H1 (cell line): Measurements from ENCODE around the gene CDH12. TPM values are rescaled to one million over a fixed set of nuclear protein-coding genes. Genes with fewer than 3 reads are reported as not detected.

ENCODE experiments used
- CTCF ChIA-PET: fragments of 300-600 bp; sonication (Branson Sonifier 250); formaldehyde crosslinking; loops from one replicate; lab custom pipeline; 2021; ENCODE audit not compliant: partially characterized antibody; lab: Charles Lee
- POLR2A ChIA-PET: fragments of 300-600 bp; sonication (Branson Sonifier 250); formaldehyde crosslinking; loops from one replicate; lab custom pipeline; 2021; ENCODE audit warnings: inconsistent platforms; ENCODE audit not compliant: partially characterized antibody; lab: Charles Lee
- DNase-seq, 2 experiments: peaks; one replicate each; pipeline versions ENCODE4 v3.0.0 to v3.0.0-alpha.2; 2010 to 2022; ENCODE audit warnings: low spot score in 2 of 2, low read depth in 1 of 2, mixed read lengths in 1 of 2
- FAIRE-seq: peaks from 2 replicates; lab custom pipeline; 2011; peaks lifted over from hg19 to GRCh38; lab: Jason Lieb, UNC
- H2AFZ ChIP-seq: 2 replicates; pipeline ENCODE4 v1.8.1; 2012; ENCODE audit warnings: low read length, inconsistent platforms
- H2AK5ac ChIP-seq: 2 replicates; pipeline ENCODE4 v1.6.1; 2013; ENCODE audit warnings: low read depth, low read length
- H2BK120ac ChIP-seq: replicated peaks from 2 replicates; pipeline ENCODE3; 2013; ENCODE audit warnings: low read depth, low read length, inconsistent platforms
- H2BK12ac ChIP-seq: 2 replicates; pipeline ENCODE4 v1.6.1; 2013; ENCODE audit warnings: low read depth, low read length
- H2BK15ac ChIP-seq: 2 replicates; pipeline ENCODE4 v1.6.1; 2013; ENCODE audit warnings: low read length
- H2BK20ac ChIP-seq: 2 replicates; pipeline ENCODE4 v1.6.1; 2013; ENCODE audit warnings: low read length
- H2BK5ac ChIP-seq: 2 replicates; pipeline ENCODE4 v1.6.1; 2013; ENCODE audit warnings: low read depth, low read length
- H3K14ac ChIP-seq: 2 replicates; pipeline ENCODE4 v1.6.1; 2013; ENCODE audit warnings: inconsistent platforms; ENCODE audit not compliant: insufficient read length
- H3K18ac ChIP-seq: 2 replicates; pipeline ENCODE4 v1.6.1; 2013; ENCODE audit warnings: low read length; ENCODE audit errors: extremely low read depth
- H3K23ac ChIP-seq: 2 replicates; pipeline ENCODE4 v1.6.1; 2013; ENCODE audit warnings: inconsistent platforms; ENCODE audit not compliant: insufficient read length
- H3K23me2 ChIP-seq: 2 replicates; pipeline ENCODE4 v1.6.1; 2013; ENCODE audit warnings: low read depth, low read length
- H3K27ac ChIP-seq: 2 replicates; pipeline ENCODE4 v1.6.1; 2011; ENCODE audit warnings: low read depth, low read length, inconsistent platforms
- H3K27me3 ChIP-seq, 4 experiments: replicated peaks in 1 of 4; 1 replicate in 1 of 4; 2 replicates in 3 of 4; pipeline versions ENCODE4 v1.6.1 to v1.8.1; 2011 to 2013; ENCODE audit warnings: low read length in 3 of 4, mild to moderate bottlenecking in 3 of 4, inconsistent platforms in 2 of 4, mixed read lengths in 2 of 4, moderate library complexity in 1 of 4; ENCODE audit not compliant: control insufficient read depth in 3 of 4, insufficient read depth in 3 of 4; ENCODE audit errors: extremely low read depth in 1 of 4
- H3K36me3 ChIP-seq, 4 experiments: 2 replicates each; pipeline versions ENCODE4 v1.6.1 to v1.8.1; 2011 to 2013; ENCODE audit warnings: mild to moderate bottlenecking in 4 of 4, low read length in 3 of 4, moderate library complexity in 2 of 4, control low read depth in 1 of 4, inconsistent platforms in 1 of 4; ENCODE audit not compliant: insufficient read depth in 4 of 4, control insufficient read depth in 2 of 4
- H3K4ac ChIP-seq: replicated peaks from 2 replicates; pipeline ENCODE3; 2013; ENCODE audit warnings: low read length, low read depth, mixed read lengths, inconsistent platforms; ENCODE audit not compliant: insufficient read length
- H3K4me1 ChIP-seq, 4 experiments: replicated peaks in 1 of 4; 1 replicate in 1 of 4; 2 replicates in 3 of 4; pipeline versions ENCODE4 v1.6.1 to v1.8.1; 2011 to 2013; ENCODE audit warnings: low read length in 3 of 4, inconsistent platforms in 2 of 4, mixed read lengths in 1 of 4; ENCODE audit not compliant: insufficient read depth in 4 of 4, control insufficient read depth in 3 of 4
- H3K4me2 ChIP-seq, 2 experiments: 2 replicates each; pipeline versions ENCODE4 v1.6.1 to v1.8.1; 2011 to 2013; ENCODE audit warnings: low read depth in 2 of 2, low read length in 2 of 2, control low read depth in 1 of 2, inconsistent platforms in 1 of 2, mild to moderate bottlenecking in 1 of 2; ENCODE audit not compliant: insufficient read depth in 1 of 2
- H3K4me3 ChIP-seq, 4 experiments: fragments of 200-600, 300-600 bp in 1 of 4; sonication (generic), shearing (Covaris generic), sonication (Bioruptor Twin) in 1 of 4; 2 replicates each; pipeline versions ENCODE4 v1.5.1 to v1.8.1; 2011 to 2016; ENCODE audit warnings: low read length in 4 of 4, low read depth in 3 of 4, control low read depth in 2 of 4, inconsistent platforms in 2 of 4, mild to moderate bottlenecking in 2 of 4, mixed read lengths in 1 of 4, moderate library complexity in 1 of 4; ENCODE audit not compliant: insufficient read depth in 2 of 4; ENCODE audit errors: extremely low read depth in 1 of 4
- H3K56ac ChIP-seq: replicated peaks from 2 replicates; pipeline ENCODE3; 2013; ENCODE audit warnings: low read depth, mild to moderate bottlenecking, mixed read lengths, low read length, inconsistent platforms; ENCODE audit not compliant: insufficient read length
- H3K79me1 ChIP-seq: 2 replicates; pipeline ENCODE4 v1.6.1; 2013; ENCODE audit warnings: low read depth, low read length, control low read depth
- H3K79me2 ChIP-seq, 2 experiments: 2 replicates each; pipeline versions ENCODE4 v1.6.1 to v1.8.1; 2012 to 2013; ENCODE audit warnings: low read length in 2 of 2, mild to moderate bottlenecking in 2 of 2, inconsistent platforms in 1 of 2; ENCODE audit not compliant: insufficient read depth in 2 of 2, control insufficient read depth in 1 of 2
- H3K9ac ChIP-seq, 4 experiments: replicated peaks in 1 of 4; 1 replicate in 1 of 4; 2 replicates in 3 of 4; pipeline versions ENCODE4 v1.6.1 to v1.8.1; 2011 to 2013; ENCODE audit warnings: low read depth in 3 of 4, low read length in 3 of 4, control low read depth in 2 of 4, mild to moderate bottlenecking in 2 of 4, moderate library complexity in 2 of 4, inconsistent platforms in 1 of 4; ENCODE audit errors: extremely low read depth in 1 of 4
- H3K9me3 ChIP-seq, 2 experiments: 2 replicates each; pipeline versions ENCODE4 v1.6.1 to v1.8.1; 2012 to 2013; ENCODE audit warnings: mild to moderate bottlenecking in 2 of 2, moderate library complexity in 2 of 2, control low read depth in 1 of 2, inconsistent platforms in 1 of 2, low read depth in 1 of 2, low read length in 1 of 2, mixed read lengths in 1 of 2; ENCODE audit not compliant: insufficient read depth in 2 of 2
- H4K20me1 ChIP-seq, 2 experiments: replicated peaks in 1 of 2; 2 replicates each; pipeline versions ENCODE3 to v1.8.1; 2011 to 2013; ENCODE audit warnings: inconsistent platforms in 2 of 2, low read length in 2 of 2, mild to moderate bottlenecking in 1 of 2; ENCODE audit not compliant: insufficient read depth in 2 of 2, control insufficient read depth in 1 of 2
- H4K5ac ChIP-seq: 2 replicates; pipeline ENCODE4 v1.6.1; 2013; ENCODE audit warnings: low read length, low read depth, mixed read lengths, inconsistent platforms; ENCODE audit not compliant: insufficient read length
- H4K8ac ChIP-seq: 2 replicates; pipeline ENCODE4 v1.8.0; 2013; ENCODE audit warnings: mild to moderate bottlenecking, moderate library complexity, low read length, inconsistent platforms; ENCODE audit not compliant: insufficient read depth; ENCODE audit errors: extremely low read depth
- H4K91ac ChIP-seq: replicated peaks from 2 replicates; pipeline ENCODE3; 2013; ENCODE audit warnings: low read length, mixed read lengths, inconsistent platforms; ENCODE audit not compliant: insufficient read length
- CEBPB ChIP-seq: IDR thresholded peaks from 2 replicates; pipeline ENCODE4 v1.6.1; 2012; ENCODE audit warnings: low read depth, low read length
- CHD2 ChIP-seq: IDR thresholded peaks from 2 replicates; pipeline ENCODE4 v1.6.1; 2012; ENCODE audit warnings: low read length, improper control_type of control experiment
- E2F6 ChIP-seq: IDR thresholded peaks from 2 replicates; pipeline ENCODE4 v1.6.1; 2012; ENCODE audit warnings: inconsistent platforms
- EZH2 ChIP-seq: fragments of 200-600 bp; sonication (generic); IDR thresholded peaks from 2 replicates; pipeline ENCODE4 v1.7.1; 2012; ENCODE audit warnings: low read depth, mild to moderate bottlenecking, moderate library complexity, low read length, inconsistent platforms; ENCODE audit not compliant: severe bottlenecking
- HDAC2 ChIP-seq, 2 experiments: fragments of 300-600 bp in 1 of 2; sonication (generic) in 1 of 2; IDR thresholded peaks; 2 replicates each; pipeline ENCODE4 v1.6.1; 2011 to 2012; ENCODE audit warnings: low read depth in 2 of 2, low read length in 2 of 2, mild to moderate bottlenecking in 2 of 2, moderate library complexity in 2 of 2, borderline replicate concordance in 1 of 2, inconsistent platforms in 1 of 2
- KDM1A ChIP-seq: fragments of 200-600, 300-600 bp; sonication (generic); IDR thresholded peaks from 2 replicates; pipeline ENCODE4 v1.7.1; 2016; ENCODE audit warnings: mild to moderate bottlenecking, low read length, borderline replicate concordance
- KDM5A ChIP-seq: fragments of 200-600 bp; IDR thresholded peaks from 2 replicates; pipeline ENCODE4 v1.7.1; 2012; ENCODE audit warnings: mild to moderate bottlenecking, low read length, inconsistent platforms, mixed read lengths
- POLR2AphosphoS5 ChIP-seq: IDR thresholded peaks from 2 replicates; pipeline ENCODE4 v1.6.1; 2011; ENCODE audit warnings: low read depth, low read length
- SIN3A ChIP-seq, 2 experiments: IDR thresholded peaks in 1 of 2; conservative IDR thresholded peaks in 1 of 2; 2 replicates each; pipeline ENCODE4 v1.6.1; 2011 to 2012; ENCODE audit warnings: low read length in 2 of 2, improper control_type of control experiment in 1 of 2, low read depth in 1 of 2, mild to moderate bottlenecking in 1 of 2
- TBP ChIP-seq: IDR thresholded peaks from 2 replicates; pipeline ENCODE4 v1.6.1; 2011; ENCODE audit warnings: low read depth, low read length, improper control_type of control experiment
- USF2 ChIP-seq: IDR thresholded peaks from 2 replicates; pipeline ENCODE4 v1.6.1; 2011; ENCODE audit warnings: low read length, improper control_type of control experiment
- WGBS, 2 experiments: shearing (Covaris generic) in 1 of 2; methylation state at CpG; one replicate each; pipeline versions ENCODE4 v1.1.6 to v1.1.7; 2013 to 2015; ENCODE audit warnings: low lambda C conversion rate in 2 of 2, mixed read lengths in 2 of 2, inconsistent platforms in 1 of 2, low coverage in 1 of 2, missing lambda C conversion rate in 1 of 2; ENCODE audit not compliant: insufficient replicate concordance in 2 of 2, insufficient coverage in 1 of 2, insufficient read length in 1 of 2; ENCODE audit errors: extremely low coverage in 1 of 2, missing lambda C conversion rate in 1 of 2; 5-methylcytosine and 5-hydroxymethylcytosine counted together
- polyA plus RNA-seq, 7 experiments: library from polyadenylated mRNA; depleted of rRNA in 3 of 7; stranded (reverse) in 5 of 7; unstranded in 2 of 7; fragments of >200 nt in 5 of 7; fragments of 200-250 nt in 2 of 7; gene quantifications; 1 replicate in 5 of 7; 2 replicates in 1 of 7; 4 replicates in 1 of 7; pipeline versions ENCODE4 v1.2.1 to v1.2.3, GENCODE V29; 2011 to 2013; ENCODE audit warnings: missing spikeins in 2 of 7, mixed read lengths in 2 of 7
- total RNA-seq: library from RNA; stranded (reverse); fragmentation: NEBNext Ultra II Directional; extraction: Animal tissue kit (Norgen Biotek cat#: 25700); gene quantifications from 2 replicates; pipeline ENCODE4 v1.2.1, GENCODE V29; 2021

The CDH12 gene
- total and polyA plus RNA-seq, 2 of the 8 experiments (the other 6 are each of a cell fraction or from before 2014, with no cell fraction given): 0.03 TPM; not detected in 1

- H4K91ac ChIP-seq: no peak overlapping the region
- H3K4me1 ChIP-seq: no peaks in the 10 kb centered on the region
- H3K4ac ChIP-seq: no peak overlapping the region
- H3K23me2 ChIP-seq: no peaks in the 10 kb centered on the region
- no peak overlapping the region for H2BK12ac ChIP-seq
- H3K79me1 ChIP-seq: no peaks in the 10 kb centered on the region
- no peak overlapping the region for H2AK5ac ChIP-seq
- H3K4me2 ChIP-seq: no peak overlapping the region
- H4K8ac ChIP-seq: no peak overlapping the region
- no peak overlapping the region for H3K14ac ChIP-seq
- H2BK20ac ChIP-seq: no peak overlapping the region
- no peak for DNase-seq
- no peak overlapping the region for H3K56ac ChIP-seq
- no peak overlapping the region for H3K9ac ChIP-seq
- H3K9me3 ChIP-seq: peaks cover 6 to 11% of the 10 kb centered on the region in 2 experiments; a peak in 2 of 4 replicates
- WGBS, 2 experiments: 95% methylated on average over 1 of the region's 1 CpG; no CpG with 5 or more reads in 1 of the 2 experiments
- no peak overlapping the region for H3K18ac ChIP-seq
- TF ChIP-seq USF2 (no peak), HDAC2 (IDR thresholded peaks at IDR 0.05; ENCODE audit: borderline replicate concordance in 1 of 2, low read depth in 2 of 2, low read length in 2 of 2) (no peak), SIN3A (conservative IDR thresholded peaks at IDR 0.05 in 1 of 2, IDR thresholded peaks at IDR 0.05 in 1 of 2; ENCODE audit: low read depth in 1 of 2, low read length in 2 of 2) (no peak), TBP (no peak), CHD2 (no peak), KDM1A (no peak), CEBPB (no peak), POLR2AphosphoS5 (no peak), EZH2 (no peak), KDM5A (no peak), E2F6 (no peak)
- no peak overlapping the region for H3K23ac ChIP-seq
- H2BK120ac ChIP-seq: no peak overlapping the region
- no peak overlapping the region for H3K27ac ChIP-seq
- no peaks in the 10 kb centered on the region for H3K79me2 ChIP-seq
- no peaks in the 10 kb centered on the region for H3K36me3 ChIP-seq
- no peak overlapping the region for H4K5ac ChIP-seq
- H2BK15ac ChIP-seq: no peak overlapping the region
- H2AFZ ChIP-seq: no peak overlapping the region
- H4K20me1 ChIP-seq: no peaks in the 10 kb centered on the region
- FAIRE-seq: no peak
- POLR2A ChIA-PET: no interaction called here
- H2BK5ac ChIP-seq: no peak overlapping the region
- CTCF ChIA-PET: interaction anchor here (1.9 kb wide), 1 partner anchor 14 kb away, joined by 6 read pairs; no protein-coding TSS in a partner anchor
- no peaks in the 10 kb centered on the region for H3K27me3 ChIP-seq
- H3K4me3 ChIP-seq: no peak overlapping the region
Measured at GRCh38 chr5:22722491-22722890, 130.7 kb downstream of the CDH12 start.
